HG03571 (cell line): ENCODE data around the gene SP7.
A peak's percentile ranks its signal among the peaks of the same experiment; 100 is the strongest.
"Not testable (repeated sequence)": the region's sequence is repeated elsewhere in the genome, so short reads cannot be mapped to it uniquely, and the experiment has no call there.

Experiments
- ATAC-seq: cut with Tn5 transposase; IDR thresholded peaks from one replicate; pipeline ENCODE4 v1.9.1; 2021; ENCODE audit not compliant: unreplicated experiment

The SP7 gene

GRCh38 chr12:53336181-53336681 lies at the start of gene SP7:
SP7 (minus strand) TSS chr12:53336354; CDS start chr12:53335646, 708 bp downstream.
- no peak for ATAC-seq

GRCh38 chr12:53383258-53383657 lies 47.1 kb upstream of the SP7 start:
- ATAC-seq = no peak

- no peak for ATAC-seq
These were observed 45.8 kb upstream of the SP7 start for GRCh38 chr12:53381731-53382630.

GRCh38 chr12:53380794-53381730 lies 44.9 kb upstream of the SP7 start:
- no peak for ATAC-seq

GRCh38 chr12:53380104-53380793 lies 44.1 kb upstream of the SP7 start, which contains the start of gene SP1:
SP1 (plus strand) TSS chr12:53380176; CDS start chr12:53380292, 116 bp downstream.
- ATAC-seq = peak; percentile 35

- peak; percentile 63 for ATAC-seq
These were observed 43.4 kb upstream of the SP7 start for GRCh38 chr12:53379389-53380103.

GRCh38 chr12:53378724-53379388 lies 42.7 kb upstream of the SP7 start:
- ATAC-seq = no peak

- no peak for ATAC-seq
These were observed 42.1 kb upstream of the SP7 start for GRCh38 chr12:53378222-53378621.

- ATAC-seq = no peak
These were observed 40.6 kb upstream of the SP7 start for GRCh38 chr12:53376747-53377146.

- not testable (repeated sequence) for ATAC-seq
These were observed 38.1 kb upstream of the SP7 start for GRCh38 chr12:53374277-53374676.

- not testable (repeated sequence) for ATAC-seq
These were observed 37.5 kb upstream of the SP7 start for GRCh38 chr12:53373554-53374133.

- ATAC-seq = no peak
These were observed 29.2 kb upstream of the SP7 start for GRCh38 chr12:53365245-53365904.

GRCh38 chr12:53361638-53362037 lies 25.5 kb upstream of the SP7 start:
- ATAC-seq = not testable (repeated sequence)

- ATAC-seq = no peak
These were observed 22.8 kb upstream of the SP7 start for GRCh38 chr12:53358836-53359419.

GRCh38 chr12:53355121-53355520 lies 19.0 kb upstream of the SP7 start:
- no peak for ATAC-seq

- no peak for ATAC-seq
These were observed 17.1 kb upstream of the SP7 start for GRCh38 chr12:53353257-53353655.

- ATAC-seq = peak; percentile 64
These were observed 16.4 kb upstream of the SP7 start for GRCh38 chr12:53352331-53353256.
